Activated CD8-positive, alpha-beta memory T cell treated with anti-CD3 and anti-CD28 coated beads, Interleukin-2, amount 50 U/mL, for 1 hour (primary cell): Measurements from ENCODE around the gene ZCCHC14.
"Not testable (repeated sequence)": the region's sequence is repeated elsewhere in the genome, so short reads cannot be mapped to it uniquely, and the experiment has no call there.

Source experiments
- DNase-seq: peaks from one replicate; pipeline ENCODE4 v3.0.0-alpha.2; 2020; ENCODE audit errors: extremely low read depth

ZCCHC14 gene

DNA sequence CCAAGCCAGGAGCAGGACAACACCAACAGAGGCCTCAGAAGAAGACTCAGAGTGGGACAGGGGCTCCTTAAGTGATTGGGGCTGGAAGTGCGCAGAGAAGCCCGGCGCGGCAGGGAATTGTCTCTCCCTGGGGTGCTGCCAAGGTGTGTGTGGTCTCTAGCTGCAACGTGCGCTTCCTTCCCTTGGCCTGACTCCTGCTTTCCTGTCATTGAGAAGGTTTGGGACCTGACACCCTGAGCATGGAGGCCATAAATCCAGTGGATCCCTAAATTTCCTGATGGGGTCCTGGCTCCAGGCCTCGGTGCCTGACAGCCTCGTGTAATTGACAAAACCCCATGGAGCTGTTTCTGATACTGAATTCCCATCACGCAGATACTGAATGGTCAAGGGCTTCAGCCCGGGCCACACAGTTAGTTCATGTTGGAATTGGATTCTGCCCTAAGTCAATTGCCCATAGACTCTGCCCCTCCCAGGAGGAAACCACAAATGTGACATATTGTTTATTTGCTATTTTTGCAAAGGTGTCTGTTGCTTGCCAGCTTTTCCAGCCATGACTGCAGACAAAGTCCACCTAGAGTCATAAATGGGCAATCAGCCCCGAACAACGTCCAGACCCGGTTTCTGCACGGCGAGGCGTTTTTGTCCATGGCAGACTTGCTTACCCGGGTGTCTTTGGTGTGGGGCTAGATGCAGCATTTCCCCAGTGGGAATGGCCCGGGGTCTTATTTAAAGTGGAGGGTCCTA lies 4.4 kb upstream of the ZCCHC14 start:
- DNase-seq = not testable (repeated sequence)

DNA sequence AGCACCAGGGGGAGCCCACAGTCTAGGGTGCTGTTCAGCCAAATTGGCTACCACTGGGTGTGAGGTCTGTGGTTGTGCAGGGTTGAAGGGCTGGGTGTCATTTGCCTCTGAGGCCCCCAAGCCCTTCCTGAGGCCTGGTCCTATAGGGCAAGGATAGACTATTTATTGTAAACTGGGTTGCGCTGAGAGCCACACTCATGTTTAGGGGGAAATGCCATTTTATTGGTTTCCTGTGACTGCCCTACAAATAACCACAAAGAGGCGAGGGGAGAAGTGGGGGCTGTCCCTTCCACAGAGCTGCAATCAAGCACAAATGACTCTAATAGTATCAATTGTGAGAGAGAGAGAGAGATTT lies 3.6 kb upstream of the ZCCHC14 start:
- no peak for DNase-seq

DNA sequence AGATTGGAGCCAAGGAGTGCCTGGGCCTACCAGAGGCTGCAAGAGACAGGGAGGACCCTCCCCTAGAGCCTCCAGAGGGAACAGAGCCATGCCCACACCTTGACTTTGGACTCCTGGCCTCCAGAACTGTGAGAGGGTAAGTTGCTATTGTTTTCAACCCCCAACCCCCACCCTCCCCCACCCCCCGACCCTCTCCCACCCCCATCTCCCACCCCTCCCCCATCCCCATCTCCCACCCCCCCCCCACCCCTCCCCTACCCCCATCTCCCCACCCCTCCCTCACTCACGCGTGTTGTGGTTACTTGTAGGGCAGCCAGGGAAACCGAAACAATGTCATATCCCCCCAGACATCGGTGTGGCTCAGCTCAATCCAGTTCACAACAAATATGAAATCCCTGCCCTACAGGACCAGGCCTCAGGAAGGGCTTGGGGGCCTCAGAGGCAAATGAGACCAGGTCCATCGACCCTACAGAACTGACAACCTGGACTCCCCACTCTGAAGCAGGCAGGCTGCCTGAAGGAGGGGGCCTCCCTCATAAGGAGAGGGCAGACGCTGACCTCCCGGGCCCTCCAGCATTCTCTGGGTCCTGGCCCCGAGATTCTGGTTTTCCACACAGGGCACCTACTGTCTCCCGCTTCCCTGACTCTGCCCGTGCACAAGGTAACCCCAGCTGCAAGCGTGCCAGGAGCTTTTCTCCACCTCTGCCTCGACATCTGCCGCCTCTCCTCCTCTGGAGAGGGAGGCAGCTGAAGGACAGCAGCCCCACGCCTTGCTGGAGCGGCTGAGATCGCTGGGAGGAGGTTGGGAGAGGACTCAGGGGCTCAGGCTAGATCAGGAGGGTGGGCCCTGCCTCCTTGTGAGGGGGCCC lies 3.0 kb upstream of the ZCCHC14 start:
- no peak for DNase-seq

DNA sequence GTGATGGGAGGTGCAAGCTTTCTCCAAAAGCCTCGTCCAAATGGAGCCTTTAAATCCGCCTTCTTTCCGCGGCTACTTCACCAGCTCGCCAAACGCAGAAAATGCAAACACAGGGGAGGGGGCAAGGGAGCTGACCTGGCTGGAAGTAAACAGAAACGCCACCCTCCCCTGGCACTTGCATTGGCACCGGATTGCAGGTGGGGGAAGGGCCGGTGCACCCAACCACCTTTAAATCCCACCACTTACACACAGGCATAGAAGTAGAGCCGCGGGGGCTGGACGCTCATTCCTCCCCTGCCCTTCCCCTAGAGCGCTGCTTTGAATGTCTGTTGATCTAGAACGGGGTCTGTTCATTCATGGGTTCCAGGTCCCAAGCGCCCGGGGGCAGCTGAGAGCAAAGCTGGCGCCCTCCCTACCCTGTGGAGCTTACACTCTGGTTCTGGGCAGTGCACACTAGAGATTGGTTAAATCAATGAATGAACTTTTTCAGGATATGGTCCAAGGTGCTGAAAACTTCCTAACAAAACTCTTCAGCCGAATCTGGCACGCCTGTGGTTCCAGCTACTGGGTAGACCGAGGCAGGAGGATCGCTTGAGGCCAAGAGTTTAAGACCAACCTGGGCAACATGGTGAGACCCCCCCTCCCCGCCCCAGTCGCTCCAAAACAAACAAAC lies 920 bp upstream of the ZCCHC14 start:
- DNase-seq = no peak

DNA sequence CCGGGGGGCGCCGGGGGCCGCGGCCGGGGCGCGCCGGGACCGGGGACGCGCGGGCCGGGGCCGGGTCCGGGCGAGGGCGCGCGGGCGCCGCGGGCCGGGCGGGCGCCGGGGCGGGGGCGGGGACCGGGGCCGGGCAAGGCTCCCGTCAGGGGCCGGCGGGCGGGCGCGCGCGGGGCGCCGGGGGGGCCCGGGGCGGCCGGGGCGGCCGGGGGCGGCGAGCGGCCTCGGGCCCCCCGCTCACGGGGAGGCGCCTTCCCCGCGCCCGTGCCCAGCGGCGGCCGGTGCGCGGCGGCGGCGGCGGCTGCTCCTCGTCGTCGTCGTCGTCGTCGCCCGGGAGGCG lies 563 bp downstream of the ZCCHC14 start:
- DNase-seq = no peak

GRCh38 chr16:87491522-87492290 lies 1.1 kb downstream of the ZCCHC14 start:
- DNase-seq = no peak

GRCh38 chr16:87490799-87491521 lies 1.9 kb downstream of the ZCCHC14 start:
- DNase-seq = not testable (repeated sequence)

- no peak for DNase-seq
Observed at GRCh38 chr16:87490096-87490798, 2.6 kb downstream of the ZCCHC14 start.

- DNase-seq = no peak
Observed at GRCh38 chr16:87489434-87490045, 3.3 kb downstream of the ZCCHC14 start.

DNA sequence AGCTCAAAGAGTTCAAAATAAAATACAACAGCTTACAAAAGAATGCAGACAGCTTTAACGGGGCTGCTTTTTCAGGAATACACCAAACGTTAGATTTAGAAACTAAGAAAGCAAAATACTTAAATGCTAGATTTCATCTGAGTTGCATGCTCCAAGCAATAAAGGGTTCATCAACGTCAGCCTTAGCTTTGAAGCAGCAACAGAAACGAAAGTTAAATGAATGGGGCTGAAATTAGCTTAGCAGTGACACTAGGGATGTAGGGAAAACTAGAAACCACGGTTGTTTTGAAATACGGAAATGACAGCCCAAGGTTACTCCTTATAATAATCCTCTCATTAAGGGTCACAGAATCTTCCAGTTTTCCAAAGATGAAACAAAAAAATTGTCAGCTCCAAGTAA lies 3.9 kb downstream of the ZCCHC14 start:
- not testable (repeated sequence) for DNase-seq

- no peak for DNase-seq
Observed at GRCh38 chr16:87487361-87487924, 5.4 kb downstream of the ZCCHC14 start.

- DNase-seq = no peak
Observed at GRCh38 chr16:87486713-87487247, 6.0 kb downstream of the ZCCHC14 start.

- DNase-seq = no peak
Observed at GRCh38 chr16:87486282-87486681, 6.5 kb downstream of the ZCCHC14 start.

DNA sequence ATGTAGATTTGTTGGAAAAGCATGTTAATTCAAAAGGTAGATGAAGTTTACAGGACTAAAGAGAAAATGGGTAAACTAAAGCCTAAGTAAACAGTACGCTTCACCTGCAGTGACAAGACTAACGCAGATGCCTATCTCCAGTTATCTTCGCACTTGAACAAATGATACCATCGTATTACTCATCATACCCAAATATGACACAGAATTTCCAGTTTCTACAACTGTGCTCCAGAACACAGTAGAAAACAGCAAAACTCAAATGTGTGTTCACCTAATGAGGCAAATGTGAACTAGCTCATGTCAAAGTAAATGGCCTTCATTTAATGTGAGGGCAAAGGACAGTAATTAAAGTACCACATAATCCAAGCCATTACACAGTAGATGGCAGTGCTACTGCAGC lies 7.0 kb downstream of the ZCCHC14 start:
- DNase-seq = not testable (repeated sequence)

- DNase-seq = no peak
Observed at GRCh38 chr16:87484487-87485331, 8.1 kb downstream of the ZCCHC14 start.

DNA sequence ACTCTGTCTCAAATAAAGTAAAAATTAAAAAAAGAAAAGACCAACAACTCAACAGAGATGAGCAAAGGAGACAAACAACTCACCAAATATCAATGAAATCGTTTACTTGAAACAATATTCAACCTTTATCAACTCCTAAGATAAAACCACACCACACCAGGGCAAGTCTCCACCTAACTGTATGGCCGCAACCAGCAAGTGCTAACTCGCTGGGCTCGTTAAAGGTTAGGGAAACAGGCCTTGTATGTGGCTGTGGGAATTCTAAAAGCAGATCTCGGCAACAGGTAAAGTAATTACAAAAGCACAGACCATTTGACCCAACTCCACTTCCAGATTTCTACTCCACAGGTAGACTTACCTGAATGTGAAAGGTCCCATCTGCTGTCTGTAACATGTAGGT lies 9.3 kb downstream of the ZCCHC14 start:
- DNase-seq = no peak

- DNase-seq = not testable (repeated sequence)
Observed at GRCh38 chr16:87482670-87483069, 10.2 kb downstream of the ZCCHC14 start.

DNA sequence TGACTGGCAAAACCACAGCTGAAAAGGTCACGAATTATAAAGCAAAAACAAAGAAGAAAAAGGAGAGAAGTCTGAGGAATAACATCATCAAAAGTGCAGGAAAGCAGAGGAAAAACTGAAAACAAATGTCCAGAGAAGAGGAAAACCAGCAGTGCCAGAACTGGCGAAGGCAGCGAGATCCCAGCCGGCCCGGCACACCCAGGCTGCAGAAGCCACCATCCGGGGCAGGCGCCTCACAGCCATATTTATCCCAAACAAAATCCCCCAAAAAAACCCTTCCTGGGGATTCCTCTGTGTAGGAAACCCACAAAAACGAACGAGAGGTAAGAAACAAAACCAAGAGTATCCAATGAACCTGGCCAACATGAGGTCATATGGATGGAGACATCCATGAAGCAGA lies 10.6 kb downstream of the ZCCHC14 start:
- no peak for DNase-seq

DNA sequence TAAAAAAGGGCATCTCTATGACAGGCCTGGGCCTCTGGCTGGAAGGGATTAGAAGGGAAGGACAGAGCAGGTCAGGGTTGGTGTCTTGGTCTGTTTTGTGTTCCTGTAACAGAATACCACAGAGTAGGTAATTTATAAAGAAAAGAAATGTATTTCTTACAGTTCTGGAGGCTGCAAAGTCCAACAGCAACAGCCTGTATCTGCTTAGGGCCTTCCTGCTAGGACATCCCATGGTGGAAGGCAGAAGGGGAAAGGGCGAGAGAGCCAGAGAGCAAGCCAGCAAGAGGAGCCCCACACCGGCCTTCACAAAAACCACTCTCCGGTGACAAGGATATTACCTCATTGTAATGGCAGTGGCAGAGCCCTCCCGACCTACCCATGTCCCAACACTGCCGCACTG lies 11.1 kb downstream of the ZCCHC14 start:
- not testable (repeated sequence) for DNase-seq
